ENCODE data around the gene PDC.

The PDC gene

GRCh38 chr1:186461014-186461413 is at the start of gene PDC:
TSS of gene PDC (minus strand) at chr1:186461114. CDS start at chr1:186449459, 11,655 bp downstream.
- H3K4me3 ChIP-seq (ENCODE audit: low read depth, low read length), result no peak within 1 kb of the TSS

GRCh38 chr1:186503190-186503589 is 42.3 kb upstream of the PDC start:
- H3K4me3 ChIP-seq (ENCODE audit: low read depth, low read length), result no peak overlapping the region

GRCh38 chr1:186502087-186502486 is 41.2 kb upstream of the PDC start:
- H3K4me3 ChIP-seq (ENCODE audit: low read depth, low read length), result no peak overlapping the region

GRCh38 chr1:186500804-186501203 is 39.9 kb upstream of the PDC start:
- H3K4me3 ChIP-seq (ENCODE audit: low read depth, low read length), result no peak overlapping the region

GRCh38 chr1:186499571-186499970 is 38.7 kb upstream of the PDC start:
- no peak overlapping the region for H3K4me3 ChIP-seq (ENCODE audit: low read depth, low read length)

- H3K4me3 ChIP-seq (ENCODE audit: low read depth, low read length), result no peak overlapping the region
Measured at GRCh38 chr1:186498695-186499389, 37.9 kb upstream of the PDC start.

- H3K4me3 ChIP-seq (ENCODE audit: low read depth, low read length), result no peak overlapping the region
Measured at GRCh38 chr1:186498071-186498470, 37.2 kb upstream of the PDC start.

GRCh38 chr1:186497651-186498050 is 36.7 kb upstream of the PDC start:
- no peak overlapping the region for H3K4me3 ChIP-seq (ENCODE audit: low read depth, low read length)

GRCh38 chr1:186496171-186496851 is 35.4 kb upstream of the PDC start:
- no peak overlapping the region for H3K4me3 ChIP-seq (ENCODE audit: low read depth, low read length)

GRCh38 chr1:186494832-186495271 is 33.9 kb upstream of the PDC start:
- H3K4me3 ChIP-seq (ENCODE audit: low read depth, low read length), result no peak overlapping the region

GRCh38 chr1:186492531-186493291 is 31.8 kb upstream of the PDC start:
- H3K4me3 ChIP-seq (ENCODE audit: low read depth, low read length), result no peak overlapping the region

- no peak overlapping the region for H3K4me3 ChIP-seq (ENCODE audit: low read depth, low read length)
Measured at GRCh38 chr1:186491336-186491735, 30.4 kb upstream of the PDC start.

- no peak overlapping the region for H3K4me3 ChIP-seq (ENCODE audit: low read depth, low read length)
Measured at GRCh38 chr1:186487163-186487562, 26.2 kb upstream of the PDC start.

GRCh38 chr1:186486061-186486460 is 25.1 kb upstream of the PDC start:
- H3K4me3 ChIP-seq (ENCODE audit: low read depth, low read length), result no peak overlapping the region

- H3K4me3 ChIP-seq (ENCODE audit: low read depth, low read length), result no peak overlapping the region
Measured at GRCh38 chr1:186483561-186483960, 22.6 kb upstream of the PDC start.

GRCh38 chr1:186482661-186483255 is 21.8 kb upstream of the PDC start:
- no peak overlapping the region for H3K4me3 ChIP-seq (ENCODE audit: low read depth, low read length)

GRCh38 chr1:186481303-186481888 is 20.5 kb upstream of the PDC start:
- no peak overlapping the region for H3K4me3 ChIP-seq (ENCODE audit: low read depth, low read length)

GRCh38 chr1:186479162-186479561 is 18.2 kb upstream of the PDC start:
- no peak overlapping the region for H3K4me3 ChIP-seq (ENCODE audit: low read depth, low read length)

GRCh38 chr1:186476264-186477040 is 15.5 kb upstream of the PDC start:
- H3K4me3 ChIP-seq (ENCODE audit: low read depth, low read length), result no peak overlapping the region

- no peak overlapping the region for H3K4me3 ChIP-seq (ENCODE audit: low read depth, low read length)
Measured at GRCh38 chr1:186474208-186474607, 13.3 kb upstream of the PDC start.
